GM12892 (cell line): ENCODE results near the gene PRSS37.

ENCODE experiments used
- POLR2A ChIP-seq: IDR thresholded peaks from 2 replicates; pipeline ENCODE4 v1.6.1; 2011; ENCODE audit warnings: low read depth, low read length, control low read depth
- POLR2AphosphoS5 ChIP-seq: IDR thresholded peaks from 2 replicates; pipeline ENCODE4 v1.6.1; 2011; ENCODE audit warnings: low read depth, low read length, control low read depth

- no peak for TF ChIP-seq POLR2AphosphoS5
- TF ChIP-seq POLR2A = no peak
These were observed 33.5 kb upstream of the PRSS37 start for GRCh38 chr7:141874787-141875186.
